Spleen (tissue), 7 donors: ENCODE data around the gene CSF2.

Experiments used
- CTCF ChIP-seq, 11 experiments: fragments of 200-600 bp in 7 of 11; fragments of 450-650 bp in 4 of 11; sonication (generic) in 4 of 11; IDR thresholded peaks in 8 of 11; conservative IDR thresholded peaks in 3 of 11; 1 replicate in 7 of 11; 2 replicates in 4 of 11; pipeline versions ENCODE4 v1.4.0 to v1.8.0; 2016 to 2021; ENCODE audit warnings: antibody characterized with exemption in 11 of 11, inconsistent platforms in 4 of 11, mild to moderate bottlenecking in 1 of 11
- POLR2AphosphoS5 ChIP-seq, 3 donors: sonication (generic); formaldehyde crosslinking; IDR thresholded peaks; one replicate each; pipeline ENCODE4 v1.5.1; 2017; ENCODE audit warnings: antibody characterized with exemption in 3 of 3
- donor health status: DM: no; HTN: no; CAD: no; lungs with moderate emphysema.
- donor health status: DM: no; HTN: no; CAD: no.
- donor health status: DM: no; HTN: no; CAD: no.

GRCh38 chr5:132025403-132025971, 48.1 kb upstream of the CSF2 start:
- TF ChIP-seq CTCF (IDR thresholded peaks at IDR 0.05 in 8 of 11, conservative IDR thresholded peaks at IDR 0.05 in 3 of 11) (no peak), POLR2AphosphoS5 (IDR thresholded peaks at IDR 0.05) (no peak)
